Mesendoderm (in vitro differentiated cells): ENCODE results near the gene DUSP3.

Experiments used
- DNase-seq: peaks from one replicate; pipeline ENCODE4 v3.0.0; 2013
- H2AK5ac ChIP-seq: 2 replicates; pipeline ENCODE4 v1.6.1; 2013; ENCODE audit warnings: low read length, inconsistent platforms
- H2BK120ac ChIP-seq: 2 replicates; pipeline ENCODE4 v1.6.1; 2013; ENCODE audit warnings: low read depth, mild to moderate bottlenecking, low read length, moderate library complexity, mixed read lengths
- H2BK15ac ChIP-seq: replicated peaks from 2 replicates; pipeline ENCODE4 v1.6.1; 2013; ENCODE audit warnings: low read depth, mild to moderate bottlenecking, moderate library complexity
- H2BK5ac ChIP-seq: 2 replicates; pipeline ENCODE4 v1.6.1; 2013; ENCODE audit warnings: low read length, inconsistent platforms
- H3K18ac ChIP-seq: 2 replicates; pipeline ENCODE4 v1.6.1; 2013; ENCODE audit warnings: mild to moderate bottlenecking, low read length, mixed read lengths
- H3K23ac ChIP-seq: one replicate; pipeline ENCODE4 v1.6.1; 2013; ENCODE audit warnings: low read length
- H3K27ac ChIP-seq: 2 replicates; pipeline ENCODE4 v1.5.1; 2013; ENCODE audit warnings: low read depth, mild to moderate bottlenecking, inconsistent platforms, low read length, moderate library complexity
- H3K27me3 ChIP-seq: 2 replicates; pipeline ENCODE4 v1.6.1; 2013; ENCODE audit warnings: low read length, control low read depth, mild to moderate bottlenecking, inconsistent platforms; ENCODE audit not compliant: insufficient read depth, poor library complexity
- H3K36me3 ChIP-seq: 2 replicates; pipeline ENCODE4 v1.6.1; 2013; ENCODE audit warnings: low read length, inconsistent platforms; ENCODE audit not compliant: control insufficient read depth, insufficient read depth
- H3K4ac ChIP-seq: one replicate; pipeline ENCODE4 v1.6.1; 2013; ENCODE audit warnings: low read depth, mild to moderate bottlenecking, low read length, moderate library complexity
- H3K4me1 ChIP-seq: 2 replicates; pipeline ENCODE4 v1.6.1; 2013; ENCODE audit warnings: low read depth, low read length, inconsistent platforms; ENCODE audit not compliant: control insufficient read depth
- H3K4me2 ChIP-seq: 2 replicates; pipeline ENCODE4 v1.6.1; 2013; ENCODE audit warnings: low read length
- H3K4me3 ChIP-seq: 2 replicates; pipeline ENCODE4 v1.5.1; 2013; ENCODE audit warnings: mild to moderate bottlenecking, low read length
- H3K56ac ChIP-seq: one replicate; pipeline ENCODE4 v1.6.1; 2013; ENCODE audit warnings: low read length
- H3K79me1 ChIP-seq: 2 replicates; pipeline ENCODE4 v1.6.1; 2013; ENCODE audit warnings: low read length, inconsistent platforms
- H3K79me2 ChIP-seq: 2 replicates; pipeline ENCODE4 v1.6.1; 2013; ENCODE audit warnings: mild to moderate bottlenecking, low read length; ENCODE audit not compliant: control insufficient read depth, insufficient read depth
- H3K9ac ChIP-seq: 2 replicates; pipeline ENCODE4 v1.6.1; 2013; ENCODE audit warnings: low read length, inconsistent platforms
- H4K5ac ChIP-seq: one replicate; pipeline ENCODE4 v1.6.1; 2013; ENCODE audit warnings: low read length
- H4K8ac ChIP-seq: one replicate; pipeline ENCODE4 v1.6.1; 2013; ENCODE audit warnings: low read depth, mild to moderate bottlenecking, control low read depth, low read length, moderate library complexity
- WGBS: extraction: QIAGEN DNeasy Blood & Tissue Kit; methylation state at CpG from one replicate; pipeline ENCODE4 v1.1.7; 2013; ENCODE audit warnings: low lambda C conversion rate, missing lambda C conversion rate; ENCODE audit not compliant: insufficient coverage; ENCODE audit errors: extremely low coverage; 5-methylcytosine and 5-hydroxymethylcytosine counted together

The DUSP3 gene

GRCh38 chr17:43810226-43810715 is 31.5 kb upstream of the DUSP3 start:
- no peak overlapping the region for H3K4me3 ChIP-seq
- no peak overlapping the region for H4K8ac ChIP-seq
- no peak overlapping the region for H2BK15ac ChIP-seq
- no peaks in the 10 kb centered on the region for H3K4me1 ChIP-seq
- H3K9ac ChIP-seq: no peak overlapping the region
- H3K79me2 ChIP-seq: no peaks in the 10 kb centered on the region
- H3K4me2 ChIP-seq: no peak overlapping the region
- H2BK120ac ChIP-seq: no peak overlapping the region
- H4K5ac ChIP-seq: no peak overlapping the region
- DNase-seq: no peak
- no peak overlapping the region for H3K27ac ChIP-seq
- no peaks in the 10 kb centered on the region for H3K27me3 ChIP-seq
- H3K18ac ChIP-seq: no peak overlapping the region
- no peak overlapping the region for H2AK5ac ChIP-seq
- H3K56ac ChIP-seq: no peak overlapping the region
- WGBS: no CpG with 5 or more reads among the region's 4 CpGs
- H3K4ac ChIP-seq: no peak overlapping the region
- no peaks in the 10 kb centered on the region for H3K36me3 ChIP-seq
- no peak overlapping the region for H2BK5ac ChIP-seq
- H3K23ac ChIP-seq: no peak overlapping the region
- H3K79me1 ChIP-seq: no peaks in the 10 kb centered on the region

GRCh38 chr17:43809121-43809520 is 30.3 kb upstream of the DUSP3 start:
- Histone ChIP-seq H3K4me1 (no peaks in the 10 kb centered on the region), H3K23ac (no peak overlapping the region), H3K27ac (no peak overlapping the region), H3K56ac (no peak overlapping the region), H4K5ac (no peak overlapping the region), H3K36me3 (no peaks in the 10 kb centered on the region), H3K4ac (no peak overlapping the region), H3K9ac (no peak overlapping the region), H2BK15ac (no peak overlapping the region), H2BK5ac (no peak overlapping the region), H2BK120ac (no peak overlapping the region), H3K27me3 (no peaks in the 10 kb centered on the region), H3K4me3 (no peak overlapping the region), H4K8ac (no peak overlapping the region), H2AK5ac (no peak overlapping the region), H3K4me2 (no peak overlapping the region), H3K18ac (no peak overlapping the region), H3K79me1 (no peaks in the 10 kb centered on the region), H3K79me2 (no peaks in the 10 kb centered on the region)
- no peak for DNase-seq
- no CpG with 5 or more reads among the region's 5 CpGs for WGBS

DNA sequence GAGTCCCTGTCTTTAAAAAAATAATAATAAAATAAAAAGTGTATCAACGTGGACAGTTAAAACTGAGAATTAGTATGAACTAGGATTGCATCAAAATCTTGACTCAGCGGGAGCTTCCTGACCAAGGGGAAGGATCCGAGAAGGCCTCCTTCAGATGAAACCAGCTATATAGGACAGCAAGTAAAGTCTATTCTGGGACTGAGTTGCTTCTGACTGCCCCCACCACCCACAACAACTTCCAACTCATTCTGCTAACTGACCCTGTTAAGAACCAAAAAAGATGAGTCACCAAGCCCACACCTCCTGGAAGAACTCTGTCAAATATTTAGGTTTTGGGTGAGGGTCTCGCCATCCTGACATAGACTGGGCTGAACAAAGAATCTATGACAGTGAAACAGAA is 29.3 kb upstream of the DUSP3 start:
- Histone ChIP-seq H3K36me3 (no peaks in the 10 kb centered on the region), H2BK5ac (no peak overlapping the region), H2AK5ac (no peak overlapping the region), H2BK15ac (no peak overlapping the region), H3K27me3 (no peaks in the 10 kb centered on the region), H3K27ac (no peak overlapping the region), H4K8ac (no peak overlapping the region), H3K79me1 (no peaks in the 10 kb centered on the region), H3K56ac (no peak overlapping the region), H3K4ac (no peak overlapping the region), H2BK120ac (no peak overlapping the region), H3K4me3 (no peak overlapping the region), H4K5ac (no peak overlapping the region), H3K4me1 (no peaks in the 10 kb centered on the region), H3K79me2 (no peaks in the 10 kb centered on the region), H3K4me2 (no peak overlapping the region), H3K23ac (no peak overlapping the region), H3K9ac (no peak overlapping the region), H3K18ac (no peak overlapping the region)
- whole genome bisulfite sequencing: no CpG with 5 or more reads among the region's 4 CpGs
- DNase-seq: no peak

- Histone ChIP-seq H3K79me1 (no peaks in the 10 kb centered on the region), H2BK120ac (no peak overlapping the region), H3K4ac (no peak overlapping the region), H3K9ac (no peak overlapping the region), H3K79me2 (no peaks in the 10 kb centered on the region), H2BK15ac (no peak overlapping the region), H3K23ac (no peak overlapping the region), H3K36me3 (no peaks in the 10 kb centered on the region), H3K4me3 (no peak overlapping the region), H2BK5ac (no peak overlapping the region), H3K4me1 (no peaks in the 10 kb centered on the region), H3K27me3 (no peaks in the 10 kb centered on the region), H3K4me2 (no peak overlapping the region), H4K5ac (no peak overlapping the region), H4K8ac (no peak overlapping the region), H2AK5ac (no peak overlapping the region), H3K27ac (no peak overlapping the region), H3K18ac (no peak overlapping the region), H3K56ac (no peak overlapping the region)
- DNase-seq: no peak
Measured at GRCh38 chr17:43805117-43805516, 26.3 kb upstream of the DUSP3 start.

- Histone ChIP-seq H4K5ac (no peak overlapping the region), H3K79me1 (no peaks in the 10 kb centered on the region), H3K27me3 (no peaks in the 10 kb centered on the region), H3K4me1 (no peaks in the 10 kb centered on the region), H3K79me2 (no peaks in the 10 kb centered on the region), H4K8ac (no peak overlapping the region), H2BK120ac (no peak overlapping the region), H3K9ac (no peak overlapping the region), H3K4me2 (no peak overlapping the region), H3K27ac (no peak overlapping the region), H3K56ac (no peak overlapping the region), H3K4me3 (no peak overlapping the region), H2BK15ac (no peak overlapping the region), H2BK5ac (no peak overlapping the region), H3K23ac (no peak overlapping the region), H3K36me3 (no peaks in the 10 kb centered on the region), H3K18ac (no peak overlapping the region), H3K4ac (no peak overlapping the region), H2AK5ac (no peak overlapping the region)
- peak; percentile 32 for DNase-seq
- no CpG with 5 or more reads among the region's 4 CpGs for WGBS
Measured at GRCh38 chr17:43803758-43804157, 25.0 kb upstream of the DUSP3 start.

GRCh38 chr17:43801844-43802243 is 23.1 kb upstream of the DUSP3 start:
- H3K79me1 ChIP-seq: no peaks in the 10 kb centered on the region
- H3K4me2 ChIP-seq: no peak overlapping the region
- H3K79me2 ChIP-seq: no peaks in the 10 kb centered on the region
- no peak overlapping the region for H4K8ac ChIP-seq
- no peak overlapping the region for H2BK120ac ChIP-seq
- WGBS: no CpG with 5 or more reads among the region's 3 CpGs
- no peak overlapping the region for H3K4me3 ChIP-seq
- H2BK15ac ChIP-seq: no peak overlapping the region
- no peaks in the 10 kb centered on the region for H3K27me3 ChIP-seq
- H4K5ac ChIP-seq: no peak overlapping the region
- H2AK5ac ChIP-seq: no peak overlapping the region
- H3K36me3 ChIP-seq: no peaks in the 10 kb centered on the region
- no peak overlapping the region for H2BK5ac ChIP-seq
- H3K18ac ChIP-seq: no peak overlapping the region
- no peak overlapping the region for H3K23ac ChIP-seq
- H3K4ac ChIP-seq: no peak overlapping the region
- no peak overlapping the region for H3K9ac ChIP-seq
- H3K27ac ChIP-seq: no peak overlapping the region
- no peaks in the 10 kb centered on the region for H3K4me1 ChIP-seq
- DNase-seq: no peak
- no peak overlapping the region for H3K56ac ChIP-seq
